ENCODE measurements around the gene LIN7C. TPM values are rescaled to one million over a fixed set of nuclear protein-coding genes. Genes with fewer than 3 reads are reported as not detected.

Gene LIN7C
- total and polyA plus RNA-seq, 8 donors = 18.7 to 31.5 (median 21.6) TPM

- Histone ChIP-seq H3K27ac (no peak overlapping the region), H3K36me3 (no peaks in the 10 kb centered on the region), H3K27me3 (peaks cover 0 to 17% of the 10 kb centered on the region in 2 donors), H3K9me3 (no peaks in the 10 kb centered on the region), H3K4me3 (no peak overlapping the region), H3K4me1 (no peaks in the 10 kb centered on the region)
- no peak for TF ChIP-seq CTCF (IDR thresholded peaks at IDR 0.05)
- DNase-seq (no peak), ATAC-seq (no peak)
- intact Hi-C loops (cut with DNase I) = no loop called here
Observed at GRCh38 chr11:27465629-27466028, 40.9 kb downstream of the LIN7C start.

DNA sequence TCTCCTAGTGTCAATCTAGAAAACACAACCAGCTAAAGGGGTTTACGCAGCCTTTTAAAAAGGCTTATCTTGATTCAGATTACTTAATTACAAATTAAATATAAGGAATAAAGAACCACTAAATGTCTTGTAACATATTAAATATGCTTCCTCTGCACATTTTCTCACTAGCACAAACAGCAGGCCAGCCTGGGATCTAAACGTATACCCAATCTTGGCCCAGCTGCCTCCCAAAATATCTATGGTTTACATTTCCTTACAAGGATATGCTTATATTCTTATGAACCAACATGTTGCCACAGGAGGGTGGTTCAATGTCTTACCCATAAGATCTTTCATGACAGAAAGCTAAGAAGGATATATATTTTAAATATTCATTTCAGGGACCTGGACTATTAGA, 41.7 kb downstream of the LIN7C start:
- Histone ChIP-seq H3K27me3 (peaks cover 0 to 10% of the 10 kb centered on the region in 2 donors), H3K4me3 (no peak overlapping the region), H3K4me1 (no peaks in the 10 kb centered on the region), H3K9me3 (no peaks in the 10 kb centered on the region), H3K27ac (no peak overlapping the region), H3K36me3 (no peaks in the 10 kb centered on the region)
- TF ChIP-seq CTCF (IDR thresholded peaks at IDR 0.05) = no peak
- intact Hi-C loops (cut with DNase I) = no loop called here
- no peak for DNase-seq
- no peak for ATAC-seq

- no peak overlapping the region for H3K4me3 ChIP-seq
- DNase-seq (no peak), ATAC-seq (peak; percentile 89)
- H3K36me3 ChIP-seq = no peaks in the 10 kb centered on the region
- no peaks in the 10 kb centered on the region for H3K9me3 ChIP-seq
- H3K4me1 ChIP-seq = no peaks in the 10 kb centered on the region
- TF ChIP-seq CTCF (IDR thresholded peaks at IDR 0.05) = no peak
- intact Hi-C loops (cut with DNase I) = no loop called here
- H3K27me3 ChIP-seq = peaks cover 0 to 4% of the 10 kb centered on the region in 2 donors
- no peak overlapping the region for H3K27ac ChIP-seq
Observed at GRCh38 chr11:27464289-27464696, 42.3 kb downstream of the LIN7C start.

- ATAC-seq (no peak), DNase-seq (no peak)
- Histone ChIP-seq H3K27me3 (no peaks in the 10 kb centered on the region), H3K9me3 (no peaks in the 10 kb centered on the region), H3K4me1 (no peaks in the 10 kb centered on the region), H3K4me3 (no peak overlapping the region), H3K27ac (no peak overlapping the region), H3K36me3 (no peaks in the 10 kb centered on the region)
- intact Hi-C loops (cut with DNase I) = no loop called here
- TF ChIP-seq CTCF (IDR thresholded peaks at IDR 0.05) = no peak
Observed at GRCh38 chr11:27462543-27462942, 44.0 kb downstream of the LIN7C start.

GRCh38 chr11:27460158-27460978, 46.2 kb downstream of the LIN7C start:
- no peak for TF ChIP-seq CTCF (IDR thresholded peaks at IDR 0.05)
- DNase-seq (no peak), ATAC-seq (no peak)
- H3K36me3 ChIP-seq = no peaks in the 10 kb centered on the region
- intact Hi-C loops (cut with DNase I) = no loop called here
- no peaks in the 10 kb centered on the region for H3K9me3 ChIP-seq
- no peak overlapping the region for H3K4me3 ChIP-seq
- H3K27me3 ChIP-seq = no peaks in the 10 kb centered on the region
- no peak overlapping the region for H3K27ac ChIP-seq
- H3K4me1 ChIP-seq = peaks cover 0 to 5% of the 10 kb centered on the region in 2 donors
